ENCODE results near the gene KIT. TPM values are rescaled to one million over a fixed set of nuclear protein-coding genes. Genes with fewer than 3 reads are reported as not detected.

KIT gene
- total and polyA plus RNA-seq, 10 of the 15 experiments (the other 5 are each of a cell fraction or from before 2014, with no cell fraction given), result 0.01 to 0.03 TPM; not detected in 8

DNA sequence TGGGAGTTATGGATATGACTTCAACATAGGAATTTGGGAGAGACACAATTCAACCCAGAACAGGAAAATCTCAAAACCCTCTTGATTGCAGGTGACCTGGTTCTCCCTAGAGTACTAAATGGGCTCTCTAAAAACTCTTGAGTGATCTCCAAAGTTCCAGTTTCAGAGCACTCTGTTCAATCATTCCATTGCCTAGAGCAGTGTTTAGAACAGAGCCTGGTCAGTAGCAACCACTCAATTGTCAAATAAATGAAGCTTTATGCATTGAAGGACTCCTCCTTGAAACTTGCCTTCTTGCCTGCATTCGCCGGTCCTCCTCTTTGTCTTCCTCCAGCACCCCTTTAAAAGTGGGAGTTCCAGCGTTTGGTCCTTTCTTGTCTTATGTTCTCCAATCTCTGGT, 85.8 kb downstream of the KIT start:
- ChIA-PET SMC1A (ENCODE audit: uncharacterized antibody, unreplicated experiment) (no interaction called here), RAD21 (ENCODE audit: unreplicated experiment) (no interaction called here), POLR2A (no interaction called here), CTCF (no interaction called here)
- Histone ChIP-seq H3K36me3 (ENCODE audit: control insufficient read depth in 2 of 2, insufficient read depth in 2 of 2, low read length in 1 of 2) (no peaks in the 10 kb centered on the region), H3K4me3 (no peak overlapping the region), H4K20me1 (ENCODE audit: control insufficient read depth, insufficient read depth) (no peaks in the 10 kb centered on the region), H3K9me3 (replicated peaks; ENCODE audit: control insufficient read depth, insufficient read depth, low read length) (peaks cover 3% of the 10 kb centered on the region; the same call in 1 of the 3 replicates), H3K27me3 (replicated peaks in 1 of 2; ENCODE audit: control insufficient read depth in 2 of 2, insufficient read depth in 2 of 2, low read length in 1 of 2) (no peaks in the 10 kb centered on the region), H3K27ac (ENCODE audit: control insufficient read depth, insufficient read depth) (no peak overlapping the region), H2AFZ (ENCODE audit: control insufficient read depth, low read depth, low read length) (no peak overlapping the region), H3K4me2 (ENCODE audit: control insufficient read depth, insufficient read depth) (no peak overlapping the region), H3K4me1 (ENCODE audit: control insufficient read depth, insufficient read depth, low read length) (no peaks in the 10 kb centered on the region), H3K9ac (ENCODE audit: control insufficient read depth, insufficient read depth, low read length) (no peak overlapping the region), H3K79me2 (ENCODE audit: control insufficient read depth, insufficient read depth, low read length) (no peaks in the 10 kb centered on the region)
- FAIRE-seq (no peak), DNase-seq (ENCODE audit: low read depth, low spot score) (no peak), ATAC-seq (no peak)
- BruUV-seq (replicated peaks), result no TSS peak
- intact Hi-C loops (cut with micrococcal nuclease; ENCODE audit: unreplicated experiment) (no loop called here), in situ Hi-C loops (cut with MboI) (no loop called here)
- WGBS (ENCODE audit: insufficient coverage, insufficient replicate concordance, low lambda C conversion rate, missing lambda C conversion rate), result 66% methylated on average over 3 of the region's 3 CpGs
- TF ChIP-seq, protein P1, sequence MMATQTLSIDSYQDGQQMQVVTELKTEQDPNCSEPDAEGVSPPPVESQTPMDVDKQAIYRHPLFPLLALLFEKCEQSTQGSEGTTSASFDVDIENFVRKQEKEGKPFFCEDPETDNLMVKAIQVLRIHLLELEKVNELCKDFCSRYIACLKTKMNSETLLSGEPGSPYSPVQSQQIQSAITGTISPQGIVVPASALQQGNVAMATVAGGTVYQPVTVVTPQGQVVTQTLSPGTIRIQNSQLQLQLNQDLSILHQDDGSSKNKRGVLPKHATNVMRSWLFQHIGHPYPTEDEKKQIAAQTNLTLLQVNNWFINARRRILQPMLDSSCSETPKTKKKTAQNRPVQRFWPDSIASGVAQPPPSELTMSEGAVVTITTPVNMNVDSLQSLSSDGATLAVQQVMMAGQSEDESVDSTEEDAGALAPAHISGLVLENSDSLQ (IDR thresholded peaks at IDR 0.05), result no peak
- TF ChIP-seq, protein P2, sequence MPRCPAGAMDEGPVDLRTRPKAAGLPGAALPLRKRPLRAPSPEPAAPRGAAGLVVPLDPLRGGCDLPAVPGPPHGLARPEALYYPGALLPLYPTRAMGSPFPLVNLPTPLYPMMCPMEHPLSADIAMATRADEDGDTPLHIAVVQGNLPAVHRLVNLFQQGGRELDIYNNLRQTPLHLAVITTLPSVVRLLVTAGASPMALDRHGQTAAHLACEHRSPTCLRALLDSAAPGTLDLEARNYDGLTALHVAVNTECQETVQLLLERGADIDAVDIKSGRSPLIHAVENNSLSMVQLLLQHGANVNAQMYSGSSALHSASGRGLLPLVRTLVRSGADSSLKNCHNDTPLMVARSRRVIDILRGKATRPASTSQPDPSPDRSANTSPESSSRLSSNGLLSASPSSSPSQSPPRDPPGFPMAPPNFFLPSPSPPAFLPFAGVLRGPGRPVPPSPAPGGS (IDR thresholded peaks at IDR 0.05; ENCODE audit: borderline replicate concordance, insufficient read depth, low read depth, low read length, poor library complexity, severe bottlenecking), result no peak
- TF ChIP-seq, protein P3, sequence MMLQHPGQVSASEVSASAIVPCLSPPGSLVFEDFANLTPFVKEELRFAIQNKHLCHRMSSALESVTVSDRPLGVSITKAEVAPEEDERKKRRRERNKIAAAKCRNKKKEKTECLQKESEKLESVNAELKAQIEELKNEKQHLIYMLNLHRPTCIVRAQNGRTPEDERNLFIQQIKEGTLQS (IDR thresholded peaks at IDR 0.05; ENCODE audit: borderline replicate concordance, extremely low read depth, low read depth, low read length), result no peak
- TF ChIP-seq MYB (IDR thresholded peaks at IDR 0.05; ENCODE audit: borderline replicate concordance, low read depth, low read length) (no peak), IRF4 (IDR thresholded peaks at IDR 0.05; ENCODE audit: low read depth, low read length) (no peak), ATF7 (IDR thresholded peaks at IDR 0.05; ENCODE audit: low read depth) (no peak), TCF7 (IDR thresholded peaks at IDR 0.05; ENCODE audit: borderline replicate concordance) (no peak), BRCA1 (IDR thresholded peaks at IDR 0.05; ENCODE audit: low read depth, low read length) (no peak), KDM1A (IDR thresholded peaks at IDR 0.05; ENCODE audit: borderline replicate concordance) (no peak), BCL11A (IDR thresholded peaks at IDR 0.05; ENCODE audit: low read depth, low read length) (no peak), TAF1 (IDR thresholded peaks at IDR 0.05; ENCODE audit: borderline replicate concordance, low read depth, low read length) (no peak), PML (IDR thresholded peaks at IDR 0.05; ENCODE audit: low read length) (no peak), HDGF (IDR thresholded peaks at IDR 0.05) (no peak)

Data from GM12878 (cell line).